GM12878 (cell line): ENCODE measurements around the gene MCM3. TPM values are rescaled to one million over a fixed set of nuclear protein-coding genes. Genes with fewer than 3 reads are reported as not detected.

Experiments
- ATAC-seq: fragments of 200-7000 bp; cut with Tn5 transposase; 3 replicates; pipeline ENCODE4 v1.9.1; 2020; ENCODE audit warnings: mild to moderate bottlenecking, moderate library complexity
- BruUV-seq: library from RNA; stranded (reverse); fragments of 400-500 nt; replicated peaks from 2 replicates; lab custom pipeline; 2021; lab: Mats Ljungman, UMichigan
- CTCF ChIA-PET: fragments of 300-600 bp; sonication (Branson Sonifier 250); formaldehyde crosslinking; extraction: SDS; loops from one replicate; lab custom pipeline; 2021; ENCODE audit warnings: inconsistent platforms; lab: Yijun Ruan, JAX
- POLR2A ChIA-PET: fragments of 350-600 bp; formaldehyde crosslinking; extraction: SDS; loops from one replicate; lab custom pipeline; 2021; ENCODE audit warnings: inconsistent platforms; lab: Charles Lee
- RAD21 ChIA-PET: fragments of 300-600 bp; sonication (Branson Sonifier 250); formaldehyde crosslinking; loops from one replicate; lab custom pipeline; 2023; ENCODE audit warnings: antibody characterized with exemption; ENCODE audit not compliant: unreplicated experiment; lab: Charles Lee
- SMC1A ChIA-PET: fragments of 300-600 bp; sonication (Branson Sonifier 250); formaldehyde crosslinking; loops from one replicate; lab custom pipeline; 2023; ENCODE audit not compliant: unreplicated experiment, uncharacterized antibody; lab: Charles Lee
- DNase-seq: peaks from one replicate; pipeline ENCODE4 v3.0.0-alpha.2; 2011; ENCODE audit warnings: low read depth, low spot score
- FAIRE-seq: peaks from 3 replicates; lab custom pipeline; 2011; peaks lifted over from hg19 to GRCh38; lab: Jason Lieb, UNC
- H2AFZ ChIP-seq: 2 replicates; pipeline ENCODE4 v1.6.0; 2011; ENCODE audit warnings: low read depth, low read length, control low read depth; ENCODE audit not compliant: control insufficient read depth
- H3K27ac ChIP-seq: 2 replicates; pipeline ENCODE4 v1.5.1; 2011; ENCODE audit warnings: control low read depth; ENCODE audit not compliant: control insufficient read depth, insufficient read depth
- H3K27me3 ChIP-seq, 2 experiments: replicated peaks in 1 of 2; 2 replicates each; pipeline versions ENCODE4 v1.6.0 to v1.6.1; 2011; ENCODE audit warnings: low read length in 1 of 2; ENCODE audit not compliant: control insufficient read depth in 2 of 2, insufficient read depth in 2 of 2
- H3K36me3 ChIP-seq, 2 experiments: 2 replicates each; pipeline ENCODE4 v1.5.1; 2011; ENCODE audit warnings: low read length in 1 of 2; ENCODE audit not compliant: control insufficient read depth in 2 of 2, insufficient read depth in 2 of 2
- H3K4me1 ChIP-seq: 2 replicates; pipeline ENCODE4 v1.6.1; 2011; ENCODE audit warnings: mild to moderate bottlenecking, low read length, moderate library complexity, mixed read lengths; ENCODE audit not compliant: control insufficient read depth, insufficient read depth
- H3K4me2 ChIP-seq: 2 replicates; pipeline ENCODE4 v1.6.0; 2011; ENCODE audit warnings: control low read depth; ENCODE audit not compliant: control insufficient read depth, insufficient read depth
- H3K4me3 ChIP-seq: fragments of 200-600 bp; sonication (generic); 2 replicates; pipeline ENCODE4 v1.5.1; 2016
- H3K79me2 ChIP-seq: 2 replicates; pipeline ENCODE4 v1.6.0; 2011; ENCODE audit warnings: low read length; ENCODE audit not compliant: control insufficient read depth, insufficient read depth
- H3K9ac ChIP-seq: 2 replicates; pipeline ENCODE4 v1.8.0; 2011; ENCODE audit warnings: low read length, control low read depth, mixed read lengths; ENCODE audit not compliant: control insufficient read depth, insufficient read depth
- H3K9me3 ChIP-seq: replicated peaks from 3 replicates; pipeline ENCODE4 v1.5.1; 2011; ENCODE audit warnings: mild to moderate bottlenecking, low read length; ENCODE audit not compliant: control insufficient read depth, insufficient read depth
- H4K20me1 ChIP-seq: 2 replicates; pipeline ENCODE4 v1.6.0; 2011; ENCODE audit not compliant: control insufficient read depth, insufficient read depth
- CBFB ChIP-seq: IDR thresholded peaks from 2 replicates; pipeline ENCODE4 v1.6.1; 2016; ENCODE audit warnings: antibody characterized with exemption, low read depth
- FOS ChIP-seq: IDR thresholded peaks from 3 replicates; pipeline ENCODE4 v1.6.1; 2011; ENCODE audit warnings: borderline replicate concordance; ENCODE audit not compliant: insufficient read length; ENCODE audit errors: extremely low read depth
- NFXL1 ChIP-seq: fragments of 450-650 bp; IDR thresholded peaks from 2 replicates; pipeline ENCODE4 v1.6.1; 2017; ENCODE audit warnings: antibody characterized with exemption, mild to moderate bottlenecking, borderline replicate concordance
- SIN3A ChIP-seq: IDR thresholded peaks from 2 replicates; pipeline ENCODE4 v1.6.1; 2012; ENCODE audit warnings: low read depth, low read length, improper control_type of control experiment
- YY1 ChIP-seq: IDR thresholded peaks from 2 replicates; pipeline ENCODE4 v1.6.1; 2011; ENCODE audit warnings: low read depth, mild to moderate bottlenecking, low read length
- WGBS: methylation state at CpG from one replicate; pipeline ENCODE4 v1.1.6; 2016; ENCODE audit warnings: low lambda C conversion rate; ENCODE audit not compliant: insufficient replicate concordance, insufficient coverage; ENCODE audit errors: missing lambda C conversion rate; 5-methylcytosine and 5-hydroxymethylcytosine counted together
- in situ Hi-C: fragments of 300-500 bp; cut with MboI; formaldehyde crosslinking; loops from 9 replicates; pipeline ENCODE4 v1.14.3; 2018; ENCODE audit warnings: mixed read lengths
- intact Hi-C: fragments of 100-400 bp; cut with micrococcal nuclease; formaldehyde crosslinking; loops from one replicate; pipeline ENCODE4 v1.14.2; 2022; ENCODE audit not compliant: unreplicated experiment
- polyA plus RNA-seq, 11 experiments: library from polyadenylated mRNA; depleted of rRNA in 4 of 11; unstranded in 6 of 11; stranded (reverse) in 5 of 11; fragments of >200 nt; fragmentation: Nextera tagmentation in 4 of 11; fragmentation: Illumina TruSeq in 1 of 11; extraction: Ambion mirVana in 4 of 11; extraction: Trizol in 1 of 11; gene quantifications; 1 replicate in 1 of 11; 2 replicates in 10 of 11; pipeline versions ENCODE4 v1.2.1 to v1.2.3, GENCODE V29; 2011 to 2016; ENCODE audit warnings: inconsistent platforms in 2 of 11, missing spikeins in 2 of 11, low read depth in 1 of 11
- total RNA-seq, 4 experiments: library from RNA; depleted of rRNA in 3 of 4; stranded (reverse); fragments of >200 nt in 3 of 4; fragmentation: Illumina TruSeq in 1 of 4; extraction: Trizol in 1 of 4; gene quantifications; 2 replicates each; pipeline versions ENCODE4 v1.2.1 to v1.2.3, GENCODE V29; 2013 to 2021
- TF ChIP-seq, protein P1 (sequence below): fragments of 150-350 bp; IDR thresholded peaks from 2 replicates; pipeline ENCODE4 v1.6.1; 2016; ENCODE audit warnings: low read depth, low read length

MCM3 gene
- total and polyA plus RNA-seq, 10 of the 15 experiments (the other 5 are each of a cell fraction or from before 2014, with no cell fraction given): 74.1 to 265 (median 214) TPM

DNA sequence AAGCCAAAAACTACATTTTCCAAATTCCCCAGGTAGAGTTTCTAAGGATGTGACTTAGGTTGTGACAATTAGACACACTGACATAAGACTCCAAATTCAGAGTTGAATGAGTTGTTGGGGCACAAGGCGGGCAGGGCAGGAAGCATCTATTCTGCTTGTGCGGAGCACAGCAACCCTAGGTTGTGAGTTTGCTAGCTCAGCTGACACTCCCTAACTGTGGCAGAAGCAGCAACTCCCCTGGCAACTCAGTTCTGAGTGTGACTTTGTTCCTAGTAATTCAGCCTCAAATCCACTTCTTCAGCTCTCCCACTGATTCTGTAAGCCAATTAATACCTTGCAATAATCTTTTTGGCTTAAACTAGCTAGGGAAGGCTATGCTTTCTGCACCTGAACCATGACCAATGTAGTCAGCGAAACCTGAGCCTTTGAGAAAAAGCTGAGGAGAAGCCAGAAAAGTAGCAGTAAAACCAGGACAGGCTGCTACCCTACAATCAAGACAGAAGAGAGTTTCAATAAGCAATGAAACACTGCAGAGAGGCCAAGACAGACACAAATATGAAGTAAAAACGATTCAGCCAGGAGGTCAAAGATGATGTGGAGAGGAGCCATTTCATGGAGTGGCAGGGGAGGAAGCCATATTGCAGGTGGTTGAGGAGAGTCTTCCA, 47.4 kb upstream of the MCM3 start:
- no TSS peak for BruUV-seq
- Histone ChIP-seq H3K9me3 (no peaks in the 10 kb centered on the region), H3K79me2 (no peaks in the 10 kb centered on the region), H3K9ac (no peak overlapping the region), H2AFZ (no peak overlapping the region), H3K4me1 (peaks cover 3% of the 10 kb centered on the region), H3K36me3 (no peaks in the 10 kb centered on the region), H3K27me3 (no peaks in the 10 kb centered on the region), H3K4me2 (no peak overlapping the region), H3K4me3 (no peak overlapping the region), H3K27ac (no peak overlapping the region), H4K20me1 (no peaks in the 10 kb centered on the region)
- intact Hi-C loops: no loop called here
- TF ChIP-seq FOS (no peak), CBFB (no peak), YY1 (0 out of 2 replicates have a peak, but pooled peaks have one; percentile 21), NFXL1 (no peak), SIN3A (no peak)
- TF ChIP-seq, protein P1, sequence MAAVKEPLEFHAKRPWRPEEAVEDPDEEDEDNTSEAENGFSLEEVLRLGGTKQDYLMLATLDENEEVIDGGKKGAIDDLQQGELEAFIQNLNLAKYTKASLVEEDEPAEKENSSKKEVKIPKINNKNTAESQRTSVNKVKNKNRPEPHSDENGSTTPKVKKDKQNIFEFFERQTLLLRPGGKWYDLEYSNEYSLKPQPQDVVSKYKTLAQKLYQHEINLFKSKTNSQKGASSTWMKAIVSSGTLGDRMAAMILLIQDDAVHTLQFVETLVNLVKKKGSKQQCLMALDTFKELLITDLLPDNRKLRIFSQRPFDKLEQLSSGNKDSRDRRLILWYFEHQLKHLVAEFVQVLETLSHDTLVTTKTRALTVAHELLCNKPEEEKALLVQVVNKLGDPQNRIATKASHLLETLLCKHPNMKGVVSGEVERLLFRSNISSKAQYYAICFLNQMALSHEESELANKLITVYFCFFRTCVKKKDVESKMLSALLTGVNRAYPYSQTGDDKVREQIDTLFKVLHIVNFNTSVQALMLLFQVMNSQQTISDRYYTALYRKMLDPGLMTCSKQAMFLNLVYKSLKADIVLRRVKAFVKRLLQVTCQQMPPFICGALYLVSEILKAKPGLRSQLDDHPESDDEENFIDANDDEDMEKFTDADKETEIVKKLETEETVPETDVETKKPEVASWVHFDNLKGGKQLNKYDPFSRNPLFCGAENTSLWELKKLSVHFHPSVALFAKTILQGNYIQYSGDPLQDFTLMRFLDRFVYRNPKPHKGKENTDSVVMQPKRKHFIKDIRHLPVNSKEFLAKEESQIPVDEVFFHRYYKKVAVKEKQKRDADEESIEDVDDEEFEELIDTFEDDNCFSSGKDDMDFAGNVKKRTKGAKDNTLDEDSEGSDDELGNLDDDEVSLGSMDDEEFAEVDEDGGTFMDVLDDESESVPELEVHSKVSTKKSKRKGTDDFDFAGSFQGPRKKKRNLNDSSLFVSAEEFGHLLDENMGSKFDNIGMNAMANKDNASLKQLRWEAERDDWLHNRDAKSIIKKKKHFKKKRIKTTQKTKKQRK: no peak
- ChIA-PET CTCF (interaction anchor here (0.6 to 1.5 kb wide), 3 partner anchors 10 to 1714 kb away, joined by 3 read pairs; no protein-coding TSS in a partner anchor), SMC1A (interaction anchor here (1.2 to 3.2 kb wide), 3 partner anchors 9 to 46 kb away, joined by 4 to 16 read pairs (median 7); no protein-coding TSS in a partner anchor), RAD21 (no interaction called here), POLR2A (interaction anchor here (1.2 kb wide), 1 partner anchor 24 kb away, joined by 3 read pairs; no protein-coding TSS in a partner anchor)
- in situ Hi-C loops: no loop called here
- DNase-seq (no peak), FAIRE-seq (no peak), ATAC-seq (no peak)
- WGBS: 74% methylated on average over 4 of the region's 4 CpGs
